T-helper 2 cell treated with Interferon-gamma antibody and Interleukin-4, amounts not matched to agents 5 μg/mL and 100 μg/mL, for 36 hours (primary cell): Measurements from ENCODE around the gene SIRT7.

Experiments used
- DNase-seq: peaks from one replicate; pipeline ENCODE4 v3.0.0; 2021; ENCODE audit warnings: low spot score
- H3K27ac Mint-ChIP-seq: one replicate; pipeline ENCODE4 v1.8.0; 2021; ENCODE audit warnings: mild to moderate bottlenecking, mixed read lengths
- H3K27me3 Mint-ChIP-seq: one replicate; pipeline ENCODE4 v1.8.0; 2021; ENCODE audit warnings: low read depth, mixed read lengths
- H3K36me3 Mint-ChIP-seq: one replicate; pipeline ENCODE4 v1.8.0; 2021; ENCODE audit warnings: low read depth, mixed read lengths
- H3K4me1 Mint-ChIP-seq: one replicate; pipeline ENCODE4 v1.8.0; 2021; ENCODE audit warnings: low read depth, mixed read lengths
- H3K4me3 Mint-ChIP-seq: one replicate; pipeline ENCODE4 v1.8.0; 2022; ENCODE audit warnings: mild to moderate bottlenecking, moderate library complexity, mixed read lengths
- H3K9me3 Mint-ChIP-seq: one replicate; pipeline ENCODE4 v1.8.0; 2021; ENCODE audit warnings: mixed read lengths

Gene SIRT7

GRCh38 chr17:81902653-81903414 is 15.1 kb downstream of the SIRT7 start:
- Mint-ChIP-seq H3K27me3 (peaks cover 6% of the 10 kb centered on the region), H3K9me3 (no peaks in the 10 kb centered on the region), H3K36me3 (peaks cover 22% of the 10 kb centered on the region), H3K4me1 (peaks cover 2% of the 10 kb centered on the region), H3K4me3 (no peak overlapping the region), H3K27ac (no peak overlapping the region)
- DNase-seq, result no peak

DNA sequence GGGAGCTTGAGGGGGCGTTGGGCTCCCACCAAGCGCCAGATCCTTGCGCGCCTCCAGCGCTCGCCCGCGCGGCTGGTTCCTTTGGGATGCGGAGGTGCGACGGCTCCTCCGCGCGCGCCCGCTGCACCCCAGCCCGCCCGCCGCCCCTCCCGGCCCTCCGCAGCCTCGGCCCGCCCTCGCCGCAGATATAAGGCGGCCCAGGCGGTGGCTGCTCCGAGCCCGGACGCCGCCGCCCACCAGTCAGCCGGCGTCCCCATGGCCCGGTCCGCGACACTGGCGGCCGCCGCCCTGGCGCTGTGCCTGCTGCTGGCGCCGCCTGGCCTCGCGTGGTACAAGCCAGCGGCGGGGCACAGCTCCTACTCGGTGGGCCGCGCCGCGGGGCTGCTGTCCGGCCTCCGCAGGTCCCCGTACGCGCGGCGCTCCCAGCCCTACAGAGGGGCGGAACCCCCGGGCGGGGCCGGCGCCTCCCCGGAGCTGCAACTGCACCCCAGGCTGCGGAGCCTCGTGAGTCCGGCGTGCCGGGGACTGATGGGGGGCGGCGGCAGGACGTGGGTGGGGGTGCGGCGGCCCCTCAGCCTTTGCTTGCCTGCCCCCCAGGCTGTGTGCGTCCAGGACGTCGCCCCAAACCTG is 15.8 kb downstream of the SIRT7 start, which contains the start of gene NPB:
NPB (plus strand) TSS at position 216 of the 630 bp plus-strand sequence; CDS start at position 256, 40 bp downstream.
- Mint-ChIP-seq H3K4me1 (peaks cover 2% of the 10 kb centered on the region), H3K36me3 (peaks cover 22% of the 10 kb centered on the region), H3K27ac (no peak within 1 kb of the TSS), H3K4me3 (no peak within 1 kb of the TSS), H3K27me3 (peaks cover 6% of the 10 kb centered on the region), H3K9me3 (no peaks in the 10 kb centered on the region)
- DNase-seq, result no peak

DNA sequence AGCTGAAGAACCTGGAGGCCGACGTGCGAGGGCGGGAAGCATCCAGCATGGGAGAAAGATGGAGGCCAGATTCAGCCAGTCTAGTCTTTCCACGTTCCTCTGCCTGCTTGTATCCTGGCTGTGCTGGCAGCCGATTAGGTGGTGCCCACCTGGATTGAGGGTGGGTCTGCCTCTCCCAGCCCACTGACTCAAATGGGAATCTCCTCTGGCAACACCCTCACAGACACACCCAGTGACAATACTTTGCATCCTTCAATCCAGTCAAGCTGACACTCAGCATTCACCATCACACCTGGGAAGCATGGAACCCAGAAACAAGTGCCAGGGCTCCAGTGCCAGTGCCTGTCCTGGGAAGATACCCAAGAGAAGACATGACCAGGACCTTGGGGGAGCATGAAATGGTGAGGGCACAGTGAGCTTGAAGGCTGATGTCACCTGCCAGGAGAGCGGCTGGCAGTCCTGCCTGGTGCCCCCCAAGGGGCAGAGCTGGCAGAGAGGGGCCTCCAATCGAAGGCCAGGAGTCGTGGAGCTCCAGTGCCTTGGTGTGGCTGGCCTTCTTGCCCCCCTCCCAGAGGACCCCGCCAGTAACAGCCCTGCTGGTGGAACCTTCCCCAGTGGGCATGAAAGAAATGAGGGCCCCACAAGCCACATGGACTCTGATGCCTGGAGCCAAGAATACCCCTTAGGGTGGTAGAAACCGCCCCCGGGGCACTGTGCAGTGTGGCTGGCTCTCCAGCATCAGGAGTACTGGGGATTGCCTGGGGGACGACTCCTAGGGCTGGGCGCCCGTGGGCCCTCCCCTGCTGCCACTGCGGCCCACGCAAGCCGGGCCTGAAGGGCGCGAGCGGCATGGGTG is 16.6 kb downstream of the SIRT7 start:
- no peaks in the 10 kb centered on the region for H3K9me3 Mint-ChIP-seq
- peaks cover 2% of the 10 kb centered on the region for H3K4me1 Mint-ChIP-seq
- H3K27ac Mint-ChIP-seq, result no peak overlapping the region
- peak overlapping the region; percentile 32 for H3K4me3 Mint-ChIP-seq
- DNase-seq, result no peak
- peaks cover 6% of the 10 kb centered on the region for H3K27me3 Mint-ChIP-seq
- H3K36me3 Mint-ChIP-seq, result peaks cover 17% of the 10 kb centered on the region

DNA sequence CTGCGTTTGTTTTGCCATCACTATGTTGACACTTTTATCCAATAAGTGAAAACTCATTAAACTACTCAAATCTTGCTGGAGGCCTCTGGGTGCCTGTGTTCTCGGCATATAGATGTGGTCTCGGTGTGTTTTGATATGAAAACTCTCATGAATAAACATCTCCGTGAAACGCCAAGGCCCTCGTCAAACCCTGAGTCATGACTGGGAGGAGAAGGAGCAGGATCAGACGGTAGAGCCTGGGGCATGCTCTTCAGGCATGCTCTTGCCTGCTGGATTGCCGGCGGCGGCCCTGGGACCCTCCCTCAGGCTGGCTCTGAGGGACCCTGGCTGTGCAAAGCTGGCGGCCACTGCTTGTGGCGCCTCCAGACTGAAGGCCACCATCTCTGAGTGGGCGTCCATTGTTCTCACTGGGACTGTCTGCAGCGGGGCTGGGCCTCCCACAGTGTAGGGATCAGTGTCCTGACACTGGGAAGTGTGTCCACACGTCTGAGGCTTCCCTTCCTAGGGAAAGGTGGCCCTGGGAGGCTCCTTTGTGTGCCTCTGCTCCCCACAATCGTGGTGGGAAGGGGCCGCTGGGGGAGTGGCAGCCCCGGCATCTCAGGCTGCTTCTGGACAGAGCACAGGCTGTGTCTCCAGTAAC is 17.7 kb downstream of the SIRT7 start:
- Mint-ChIP-seq H3K36me3 (peaks cover 21% of the 10 kb centered on the region), H3K9me3 (no peaks in the 10 kb centered on the region), H3K27ac (no peak overlapping the region), H3K4me3 (no peak overlapping the region), H3K4me1 (peaks cover 2% of the 10 kb centered on the region), H3K27me3 (peaks cover 6% of the 10 kb centered on the region)
- DNase-seq, result no peak

DNA sequence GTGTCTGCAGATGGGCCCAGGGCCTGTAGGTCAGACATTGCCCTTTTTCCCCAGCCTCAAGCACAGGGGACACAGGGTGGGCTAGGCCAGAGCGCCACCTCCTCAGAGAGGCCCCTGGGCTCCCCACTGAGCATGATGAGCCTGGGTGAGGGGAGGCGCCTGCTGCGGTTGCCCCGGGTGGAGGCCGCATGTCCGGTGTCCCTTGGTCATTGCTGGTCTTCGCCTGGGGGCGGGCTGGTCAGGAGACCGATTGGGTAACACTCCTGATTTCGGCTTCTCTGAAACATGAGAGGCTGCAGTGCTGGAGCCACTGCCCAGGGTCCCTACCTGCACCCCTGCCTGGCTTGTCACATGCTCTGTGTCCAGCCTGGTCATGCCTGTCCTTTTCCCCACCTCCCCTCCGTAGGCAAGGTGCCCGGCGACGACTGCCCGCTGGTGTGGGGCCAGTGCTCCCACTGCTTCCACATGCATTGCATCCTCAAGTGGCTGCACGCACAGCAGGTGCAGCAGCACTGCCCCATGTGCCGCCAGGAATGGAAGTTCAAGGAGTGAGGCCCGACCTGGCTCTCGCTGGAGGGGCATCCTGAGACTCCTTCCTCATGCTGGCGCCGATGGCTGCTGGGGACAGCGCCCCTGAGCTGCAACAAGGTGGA is 18.3 kb downstream of the SIRT7 start:
- peaks cover 6% of the 10 kb centered on the region for H3K27me3 Mint-ChIP-seq
- H3K4me1 Mint-ChIP-seq, result peaks cover 2% of the 10 kb centered on the region
- H3K9me3 Mint-ChIP-seq, result no peaks in the 10 kb centered on the region
- no peak for DNase-seq
- H3K27ac Mint-ChIP-seq, result no peak overlapping the region
- peaks cover 22% of the 10 kb centered on the region for H3K36me3 Mint-ChIP-seq
- no peak overlapping the region for H3K4me3 Mint-ChIP-seq

DNA sequence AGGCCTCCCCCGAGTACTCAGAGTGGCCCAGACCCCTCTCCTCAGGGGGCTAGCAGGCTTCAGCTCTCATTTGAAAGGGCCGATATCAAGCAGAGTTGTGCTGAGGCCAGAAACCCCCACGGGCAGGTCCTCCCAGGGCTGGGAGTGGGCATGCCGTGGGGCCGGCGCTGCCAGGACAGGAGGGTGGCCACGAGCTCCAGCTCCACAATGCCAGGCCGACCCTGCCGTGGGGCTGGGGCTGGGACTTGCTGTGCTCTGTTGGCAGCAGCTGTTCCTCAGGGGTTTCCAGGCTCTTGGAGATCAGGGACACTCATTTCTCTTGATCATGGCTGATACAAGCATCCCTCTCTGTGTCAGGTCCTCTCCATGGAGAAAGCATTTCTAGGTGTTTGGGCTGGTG is 19.1 kb downstream of the SIRT7 start:
- Mint-ChIP-seq H3K4me1 (peaks cover 2% of the 10 kb centered on the region), H3K27ac (no peak overlapping the region), H3K36me3 (peaks cover 22% of the 10 kb centered on the region), H3K4me3 (no peak overlapping the region), H3K9me3 (no peaks in the 10 kb centered on the region), H3K27me3 (peaks cover 6% of the 10 kb centered on the region)
- no peak for DNase-seq

GRCh38 chr17:81898029-81898866 is 19.7 kb downstream of the SIRT7 start:
- Mint-ChIP-seq H3K4me3 (no peak overlapping the region), H3K27ac (no peak overlapping the region), H3K27me3 (peaks cover 6% of the 10 kb centered on the region), H3K36me3 (peaks cover 18% of the 10 kb centered on the region), H3K9me3 (no peaks in the 10 kb centered on the region), H3K4me1 (peaks cover 2% of the 10 kb centered on the region)
- DNase-seq, result no peak

DNA sequence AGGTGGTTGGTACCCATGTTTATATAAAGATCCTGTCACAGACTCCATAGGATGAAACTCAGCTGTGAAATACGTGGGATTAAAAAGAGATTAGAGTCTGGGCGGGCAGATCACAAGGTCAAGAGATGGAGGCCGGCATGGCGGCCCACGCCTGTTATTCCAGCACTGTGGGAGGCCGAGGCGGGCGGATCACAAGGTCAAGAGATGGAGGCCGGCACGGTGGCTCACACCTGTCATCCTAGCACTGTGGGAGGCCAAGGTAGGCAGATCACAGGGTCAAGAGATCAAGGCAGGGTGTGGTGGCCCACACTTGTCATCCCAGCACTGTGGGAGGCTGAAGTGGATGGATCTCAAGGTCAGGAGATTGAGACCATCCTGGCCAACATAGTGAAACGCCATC is 22.6 kb downstream of the SIRT7 start:
- no peak for DNase-seq
- peaks cover 2% of the 10 kb centered on the region for H3K4me1 Mint-ChIP-seq
- H3K36me3 Mint-ChIP-seq, result peaks cover 15% of the 10 kb centered on the region
- H3K27ac Mint-ChIP-seq, result peak overlapping the region; percentile 7
- no peaks in the 10 kb centered on the region for H3K9me3 Mint-ChIP-seq
- no peaks in the 10 kb centered on the region for H3K27me3 Mint-ChIP-seq
- H3K4me3 Mint-ChIP-seq, result no peak overlapping the region

- Mint-ChIP-seq H3K27ac (peak overlapping the region; percentile 99), H3K4me3 (peak overlapping the region; percentile 96), H3K36me3 (peaks cover 42% of the 10 kb centered on the region), H3K27me3 (no peaks in the 10 kb centered on the region), H3K9me3 (no peaks in the 10 kb centered on the region), H3K4me1 (peaks cover 5% of the 10 kb centered on the region)
- DNase-seq, result no peak
Observed at GRCh38 chr17:81891303-81891552, 26.7 kb downstream of the SIRT7 start.

DNA sequence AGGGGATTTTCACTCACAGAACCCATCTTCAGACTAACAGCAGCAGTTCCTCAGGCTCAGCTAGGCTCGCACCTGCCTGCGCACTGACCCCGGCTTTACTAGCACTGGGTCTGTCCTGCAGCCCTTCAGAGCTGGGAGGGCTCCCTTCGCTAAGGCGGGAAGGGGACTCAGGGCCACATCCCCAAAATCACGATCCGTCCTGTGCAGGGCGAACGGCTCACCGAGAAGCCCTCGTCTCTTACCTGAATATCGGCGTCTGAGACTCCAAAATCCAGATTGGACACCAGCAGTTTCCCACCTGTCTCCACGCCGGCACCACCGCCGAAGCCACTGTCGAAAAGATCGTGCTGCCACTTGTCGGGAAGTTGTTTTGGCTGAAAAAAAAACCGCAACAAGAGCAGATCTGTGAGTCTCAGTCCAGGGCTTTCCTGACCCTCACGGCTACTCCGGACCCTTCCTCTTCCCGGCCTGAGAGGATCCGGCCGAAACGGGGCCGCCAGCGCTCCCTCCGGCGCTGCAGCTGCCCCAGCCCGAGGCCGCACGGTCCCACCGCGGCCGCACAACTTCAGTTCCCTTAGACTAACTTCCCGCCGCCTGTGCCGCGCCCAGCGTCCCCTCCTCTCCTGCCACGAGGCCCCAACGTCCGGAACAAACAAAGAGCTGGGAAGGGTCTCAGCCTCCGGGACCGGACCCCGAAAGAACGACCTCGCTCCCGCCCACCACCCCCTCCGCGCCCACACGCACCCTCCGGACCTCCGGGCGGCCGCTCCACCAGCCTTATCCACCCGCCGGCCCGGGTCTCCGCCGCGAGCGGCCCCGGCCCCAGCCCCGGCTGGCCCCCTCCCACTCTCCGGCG is 27.3 kb downstream of the SIRT7 start:
- Mint-ChIP-seq H3K9me3 (no peaks in the 10 kb centered on the region), H3K4me1 (peaks cover 5% of the 10 kb centered on the region), H3K4me3 (peak overlapping the region; percentile 90), H3K27me3 (no peaks in the 10 kb centered on the region), H3K36me3 (peaks cover 47% of the 10 kb centered on the region), H3K27ac (peak overlapping the region; percentile 95)
- no peak for DNase-seq

DNA sequence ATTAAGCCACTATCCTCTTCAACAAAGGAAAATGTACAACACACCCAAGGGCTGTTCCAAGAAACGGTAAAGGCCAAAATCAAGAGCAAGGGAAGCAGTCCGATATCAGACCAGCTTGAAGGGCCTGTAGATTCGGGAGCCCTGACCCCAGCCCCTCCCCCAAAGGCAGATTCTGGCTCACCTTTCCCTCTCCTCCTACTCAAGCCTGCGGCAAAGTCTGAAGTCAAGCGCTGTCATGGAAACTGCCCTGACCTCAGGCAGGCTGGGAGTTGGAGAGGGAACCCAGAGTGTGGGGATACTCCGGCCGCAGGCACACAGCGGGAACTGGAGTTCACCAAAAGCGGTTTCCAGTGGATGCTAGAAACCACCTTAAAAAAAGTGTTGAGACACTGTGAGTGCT is 28.4 kb downstream of the SIRT7 start:
- no peaks in the 10 kb centered on the region for H3K9me3 Mint-ChIP-seq
- peaks cover 5% of the 10 kb centered on the region for H3K4me1 Mint-ChIP-seq
- no peak for DNase-seq
- peak overlapping the region; percentile 90 for H3K4me3 Mint-ChIP-seq
- peak overlapping the region; percentile 95 for H3K27ac Mint-ChIP-seq
- H3K36me3 Mint-ChIP-seq, result peaks cover 52% of the 10 kb centered on the region
- H3K27me3 Mint-ChIP-seq, result no peaks in the 10 kb centered on the region

DNA sequence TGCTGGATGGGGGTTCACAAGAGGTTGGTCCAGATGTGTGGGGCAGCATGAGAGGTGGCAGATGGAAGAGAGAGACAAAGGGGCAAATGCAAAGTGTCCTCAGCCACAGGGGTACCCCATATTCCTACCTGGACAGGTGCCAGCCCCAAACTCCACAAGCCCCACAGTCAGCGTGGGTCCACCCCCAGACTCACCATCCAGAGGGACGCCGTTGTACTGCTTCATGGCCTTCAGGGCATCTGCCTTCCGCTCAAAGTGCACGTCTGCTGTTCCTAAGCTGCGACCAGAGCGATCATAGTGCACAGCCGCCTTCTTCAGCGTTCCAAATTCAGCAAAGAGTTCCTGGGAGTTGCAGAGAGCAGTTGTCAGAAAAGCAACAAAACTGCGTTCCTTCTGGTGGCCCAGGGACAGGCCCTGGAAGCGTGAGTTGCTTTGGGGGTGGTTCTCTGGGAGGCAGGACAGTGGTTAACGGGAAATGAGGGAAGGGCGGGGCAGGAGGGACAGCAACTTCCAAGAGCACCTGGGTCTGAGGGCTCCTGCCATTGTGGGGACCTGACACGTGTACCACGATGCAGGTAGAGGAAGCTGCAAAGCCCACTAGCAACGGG is 28.9 kb downstream of the SIRT7 start:
- no peaks in the 10 kb centered on the region for H3K9me3 Mint-ChIP-seq
- peaks cover 55% of the 10 kb centered on the region for H3K36me3 Mint-ChIP-seq
- H3K27ac Mint-ChIP-seq, result peak overlapping the region; percentile 79
- DNase-seq, result no peak
- H3K27me3 Mint-ChIP-seq, result no peaks in the 10 kb centered on the region
- peaks cover 5% of the 10 kb centered on the region for H3K4me1 Mint-ChIP-seq
- H3K4me3 Mint-ChIP-seq, result peak overlapping the region; percentile 68
